Mononuclear cell (primary cell): ENCODE data around the gene HCFC1. TPM values are rescaled to one million over a fixed set of nuclear protein-coding genes. Genes with fewer than 3 reads are reported as not detected.

ENCODE experiments used
- H3K27me3 ChIP-seq: 2 replicates; pipeline ENCODE4 v1.6.0; 2011; ENCODE audit warnings: low read length, control low read depth; ENCODE audit not compliant: insufficient read depth
- H3K4me1 ChIP-seq: 2 replicates; pipeline ENCODE4 v1.5.1; 2011; ENCODE audit warnings: mild to moderate bottlenecking, low read length, control low read depth; ENCODE audit not compliant: insufficient read depth
- H3K4me3 ChIP-seq: 2 replicates; pipeline ENCODE4 v1.5.1; 2011; ENCODE audit warnings: mild to moderate bottlenecking, low read length, moderate library complexity
- H3K9me3 ChIP-seq: 2 replicates; pipeline ENCODE4 v1.5.1; 2011; ENCODE audit warnings: low read depth, mild to moderate bottlenecking, control low read depth, low read length
- total RNA-seq: library from RNA; depleted of rRNA; stranded (reverse); fragments of >200 nt; gene quantifications from one replicate; pipeline ENCODE4 v1.2.3, GENCODE V29; 2012

HCFC1 gene
- total RNA-seq, 1 donor: 26.4 TPM

DNA sequence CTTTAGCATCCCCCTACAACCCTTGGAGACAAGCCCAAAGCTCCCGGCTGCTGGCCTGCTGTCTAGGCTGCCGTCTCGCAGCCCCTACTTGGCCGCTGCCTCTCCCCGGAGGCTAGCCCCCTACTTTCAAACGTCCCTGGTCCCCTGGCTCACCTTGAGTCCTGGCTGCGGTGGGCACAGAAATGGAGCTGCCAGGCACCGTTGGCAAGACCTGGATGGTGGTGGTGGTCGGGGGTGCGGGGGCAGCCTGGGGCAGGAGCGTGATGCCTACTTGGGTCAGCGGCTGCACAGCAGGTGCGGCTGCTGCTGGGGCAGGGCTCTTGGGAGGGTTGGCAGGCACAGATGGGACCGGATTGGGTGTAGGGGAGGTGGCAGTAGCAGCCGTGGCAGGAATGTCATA, 12.0 kb downstream of the HCFC1 start:
- Histone ChIP-seq H3K4me1 (no peaks in the 10 kb centered on the region), H3K4me3 (no peak overlapping the region), H3K9me3 (no peaks in the 10 kb centered on the region), H3K27me3 (no peaks in the 10 kb centered on the region)

GRCh38 chrX:153958605-153959004, 13.0 kb downstream of the HCFC1 start:
- no peaks in the 10 kb centered on the region for H3K27me3 ChIP-seq

GRCh38 chrX:153957224-153957623, 14.4 kb downstream of the HCFC1 start:
- Histone ChIP-seq H3K27me3 (no peaks in the 10 kb centered on the region), H3K4me3 (no peak overlapping the region), H3K9me3 (no peaks in the 10 kb centered on the region), H3K4me1 (no peaks in the 10 kb centered on the region)

More at GRCh38 chrX:153958605-153959004, 13.0 kb downstream of the HCFC1 start:
- H3K9me3 ChIP-seq: no peaks in the 10 kb centered on the region
- no peaks in the 10 kb centered on the region for H3K4me1 ChIP-seq
- H3K4me3 ChIP-seq: no peak overlapping the region

DNA sequence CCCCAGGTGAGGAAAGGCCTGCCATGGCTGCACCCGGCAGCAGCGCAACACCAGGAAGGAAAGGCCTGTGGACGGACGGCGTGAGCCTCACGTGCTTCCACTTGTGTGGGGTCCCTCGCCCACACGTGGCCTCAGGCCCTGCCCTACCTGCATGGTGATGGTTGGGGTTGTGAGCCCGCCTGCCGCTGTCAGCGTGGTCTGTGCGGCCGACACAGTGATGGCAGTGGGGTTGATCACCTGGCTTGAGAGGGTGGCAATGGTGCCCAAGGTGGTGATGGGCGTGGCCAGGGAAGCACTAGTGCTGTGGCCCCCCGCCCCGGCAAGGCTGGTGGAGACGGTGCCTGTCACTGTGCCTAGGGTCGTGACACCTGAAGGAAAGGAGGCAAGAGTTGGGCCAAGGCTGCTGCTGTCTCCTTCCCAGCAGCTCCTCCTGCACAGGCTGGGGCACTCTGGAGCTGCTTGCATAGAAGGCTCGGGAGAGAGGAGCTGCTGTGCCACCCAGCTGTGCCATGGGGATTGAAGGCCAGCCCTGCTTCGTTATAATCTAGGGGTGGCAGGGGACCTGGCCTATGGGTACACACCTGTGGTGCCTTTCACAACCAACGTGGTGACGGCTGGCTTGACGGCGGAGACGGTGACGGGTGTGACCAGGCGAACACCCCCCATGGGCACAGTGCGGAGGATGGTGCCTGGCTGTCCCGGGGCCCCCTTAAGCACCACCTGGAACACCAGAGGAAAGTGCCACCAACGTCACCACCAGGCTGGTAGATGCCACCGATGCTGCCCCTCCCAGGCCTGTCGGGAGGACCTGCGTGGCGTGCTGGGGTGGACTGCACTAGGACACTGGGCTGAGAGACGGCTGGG, 15.3 kb downstream of the HCFC1 start:
- Histone ChIP-seq H3K9me3 (no peaks in the 10 kb centered on the region), H3K27me3 (no peaks in the 10 kb centered on the region), H3K4me1 (no peaks in the 10 kb centered on the region), H3K4me3 (no peak overlapping the region)

DNA sequence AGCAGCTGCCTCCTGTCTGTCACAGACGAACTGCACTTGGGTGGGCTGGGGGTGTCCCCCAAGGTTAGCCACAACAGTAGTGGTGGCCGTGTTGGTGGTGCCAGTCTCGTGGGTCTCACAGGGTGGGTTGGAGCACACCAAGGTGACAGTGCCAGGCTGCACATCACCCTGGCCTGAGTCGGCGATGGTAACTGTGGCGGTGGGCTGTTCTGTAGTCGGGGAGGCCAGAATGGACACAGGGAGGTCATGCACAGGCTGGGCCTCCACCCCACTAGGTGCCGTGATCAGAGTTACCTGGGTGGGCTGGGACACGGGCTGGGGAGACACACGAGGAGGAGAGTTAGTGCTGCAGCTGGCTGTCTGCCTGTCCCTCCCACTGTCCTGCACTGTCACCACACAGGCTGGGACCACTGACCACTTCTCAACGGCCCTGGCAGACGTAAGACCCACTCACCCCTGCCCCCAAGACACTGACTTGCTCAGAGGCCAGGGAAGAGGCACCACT, 16.3 kb downstream of the HCFC1 start:
- Histone ChIP-seq H3K4me3 (no peak overlapping the region), H3K9me3 (no peaks in the 10 kb centered on the region), H3K27me3 (no peaks in the 10 kb centered on the region), H3K4me1 (no peaks in the 10 kb centered on the region)

DNA sequence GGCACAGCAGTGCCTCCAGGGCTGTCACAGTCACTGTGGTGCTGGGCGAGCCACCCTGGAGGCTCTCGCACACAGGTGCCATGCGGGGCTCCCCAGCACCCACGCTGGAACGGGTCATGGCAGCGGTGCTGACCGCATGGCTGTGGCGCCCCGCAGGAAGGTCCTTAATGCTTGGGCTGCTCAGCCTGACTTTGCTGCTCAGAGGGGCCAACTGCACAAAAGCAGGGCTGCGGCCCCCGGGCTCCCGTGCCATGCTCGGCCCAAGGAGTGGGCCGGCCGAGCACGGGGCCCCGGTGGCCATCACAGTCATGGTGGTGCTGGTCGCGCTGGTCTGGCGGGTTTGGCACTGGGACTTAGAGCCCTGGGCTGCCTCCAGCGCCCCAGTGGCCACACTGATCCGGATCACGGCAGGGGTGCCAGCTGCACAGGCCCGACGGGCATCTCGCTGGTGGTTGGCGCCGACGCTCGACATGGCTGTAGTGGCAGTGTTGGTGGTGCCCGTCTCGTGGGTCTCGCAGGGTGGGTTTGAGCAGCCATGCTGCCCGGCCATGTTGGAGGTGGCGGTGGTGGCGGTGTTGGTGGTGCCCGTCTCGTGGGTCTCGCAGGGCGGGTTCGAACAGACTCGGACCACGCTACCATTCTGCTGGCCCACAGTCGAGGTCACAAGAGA, 16.9 kb downstream of the HCFC1 start:
- Histone ChIP-seq H3K4me3 (no peak overlapping the region), H3K27me3 (no peaks in the 10 kb centered on the region), H3K4me1 (no peaks in the 10 kb centered on the region), H3K9me3 (no peaks in the 10 kb centered on the region)

DNA sequence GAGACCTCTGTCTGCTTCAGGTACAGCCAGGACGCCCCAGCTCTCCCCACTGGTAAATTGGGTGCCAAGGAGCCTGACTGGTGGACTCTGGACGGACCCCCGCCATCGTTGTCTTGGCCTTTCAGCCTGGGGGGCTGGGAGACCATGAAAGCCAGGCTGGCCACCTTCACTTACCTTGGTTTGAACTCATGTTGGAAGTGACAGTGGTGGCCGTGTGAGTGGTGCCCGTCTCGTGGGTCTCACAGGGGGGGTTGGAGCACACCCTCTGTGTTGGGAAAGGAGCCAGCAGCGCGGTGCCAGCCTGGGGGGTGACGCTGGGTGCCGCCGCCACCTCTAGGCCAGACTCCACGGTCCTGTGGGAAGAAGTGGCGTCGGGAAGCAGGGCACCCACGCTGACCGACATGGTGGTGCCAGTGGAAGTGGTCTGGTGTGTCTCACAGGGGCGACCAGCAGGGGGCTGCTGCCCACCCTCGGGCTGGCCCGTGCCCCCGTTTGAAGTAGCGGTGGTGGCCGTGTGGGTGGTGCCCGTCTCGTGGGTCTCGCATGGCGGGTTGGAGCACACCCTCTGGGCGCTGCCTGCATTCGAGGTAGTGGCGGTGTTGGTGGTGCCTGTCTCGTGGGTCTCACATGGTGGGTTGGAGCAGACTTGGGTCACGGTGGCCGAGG, 17.6 kb downstream of the HCFC1 start:
- H3K27me3 ChIP-seq: no peaks in the 10 kb centered on the region
- no peaks in the 10 kb centered on the region for H3K9me3 ChIP-seq
- H3K4me1 ChIP-seq: no peaks in the 10 kb centered on the region
- no peak overlapping the region for H3K4me3 ChIP-seq

DNA sequence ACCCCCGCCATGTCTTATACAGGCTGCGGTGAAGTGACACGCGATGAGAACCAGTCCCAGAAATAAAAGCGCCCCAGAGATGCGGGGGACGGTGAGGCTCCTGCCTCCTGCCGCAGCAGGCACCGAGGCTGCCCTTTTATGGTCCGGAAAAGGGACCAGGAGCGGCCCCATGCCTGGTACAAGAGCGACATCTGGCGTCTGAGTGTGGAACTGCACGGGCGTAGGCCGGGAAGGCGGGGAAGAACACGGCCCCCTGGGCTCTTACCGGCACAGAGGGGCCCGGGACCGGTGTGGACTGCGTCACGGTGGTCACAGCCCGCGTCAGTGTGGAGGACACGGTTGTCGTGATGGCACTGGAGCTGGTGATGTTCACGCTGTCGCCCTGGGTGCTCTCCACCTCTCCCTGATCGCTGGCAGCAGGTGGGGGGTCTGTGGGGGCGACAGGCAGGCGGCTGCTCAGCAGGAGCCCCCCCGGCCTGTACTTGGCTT, 18.2 kb downstream of the HCFC1 start:
- H3K27me3 ChIP-seq: no peaks in the 10 kb centered on the region
- H3K4me3 ChIP-seq: no peak overlapping the region
- no peaks in the 10 kb centered on the region for H3K4me1 ChIP-seq

DNA sequence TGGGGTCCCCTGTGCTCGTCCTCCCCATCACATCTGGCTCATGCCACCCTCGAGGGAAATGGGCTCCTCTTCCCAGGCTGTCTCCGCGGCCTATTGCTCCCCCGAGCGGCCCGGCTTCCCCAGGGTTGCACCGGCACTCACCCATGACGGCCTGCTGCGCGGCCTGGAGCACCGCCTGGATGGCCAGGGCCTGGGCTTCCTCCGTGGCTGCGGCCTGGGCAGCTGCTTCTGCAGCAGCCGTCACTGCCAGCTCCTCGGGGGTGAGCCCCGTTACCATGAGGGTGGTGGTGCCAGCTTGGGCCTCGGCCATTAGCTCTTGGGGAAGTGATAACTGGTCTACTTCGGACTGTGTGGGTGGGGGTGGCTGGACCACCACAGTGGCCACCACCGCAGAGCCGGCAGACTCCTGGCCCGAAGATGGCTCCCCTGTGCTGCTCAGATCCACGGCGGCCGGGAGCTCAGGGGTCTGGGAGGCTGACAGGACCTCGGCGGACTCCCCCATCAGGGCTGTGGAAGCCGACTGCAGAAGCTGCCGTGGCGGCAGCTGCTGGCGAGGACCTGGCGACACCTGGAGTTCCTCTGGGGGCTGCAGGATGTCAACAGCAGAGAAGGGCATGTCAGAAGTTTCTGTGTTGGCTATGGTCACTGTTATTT, 19.1 kb downstream of the HCFC1 start:
- peaks cover 5% of the 10 kb centered on the region for H3K4me1 ChIP-seq
- H3K9me3 ChIP-seq: no peaks in the 10 kb centered on the region
- no peak overlapping the region for H3K4me3 ChIP-seq
- H3K27me3 ChIP-seq: no peaks in the 10 kb centered on the region

More for the DNA sequence above, 18.2 kb downstream of the HCFC1 start:
- H3K9me3 ChIP-seq: no peaks in the 10 kb centered on the region

DNA sequence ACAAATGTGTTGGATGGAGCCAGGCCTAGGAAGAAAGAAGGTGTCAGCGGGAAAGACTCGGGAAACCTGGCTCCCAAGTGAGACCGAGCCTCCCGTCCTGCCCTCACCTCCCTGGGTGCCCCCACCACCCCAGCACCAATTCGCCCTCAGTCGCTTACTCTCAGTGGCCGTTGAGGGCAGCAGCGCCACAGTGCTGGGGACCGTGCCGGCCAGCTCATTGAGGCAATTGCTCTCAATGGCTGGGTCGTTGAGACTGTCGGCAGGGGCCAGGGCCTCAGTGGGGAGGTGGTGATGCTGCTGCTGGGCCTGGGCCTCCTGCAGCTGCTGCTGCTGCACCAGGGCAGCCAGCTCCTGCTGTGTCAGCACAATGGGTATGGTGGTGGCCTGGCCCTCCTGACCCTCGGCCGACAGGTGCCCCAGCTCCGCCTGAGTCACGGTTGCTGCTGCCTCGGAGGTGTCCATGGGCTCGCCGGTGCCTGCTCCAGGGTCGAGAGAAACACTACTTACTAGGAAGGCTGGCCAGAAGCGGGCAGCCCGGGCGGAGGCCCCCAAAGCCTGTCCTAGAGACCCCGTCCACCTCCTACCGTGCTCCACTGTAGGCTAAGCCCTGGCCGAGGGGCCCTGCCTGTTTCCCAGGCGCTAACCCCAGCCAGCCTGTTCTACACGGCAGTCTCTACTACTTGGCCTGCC, 19.8 kb downstream of the HCFC1 start:
- no peak overlapping the region for H3K4me3 ChIP-seq
- H3K4me1 ChIP-seq: peaks cover 9% of the 10 kb centered on the region
- no peaks in the 10 kb centered on the region for H3K9me3 ChIP-seq
- no peaks in the 10 kb centered on the region for H3K27me3 ChIP-seq

GRCh38 chrX:153950127-153950526, 21.5 kb downstream of the HCFC1 start:
- Histone ChIP-seq H3K27me3 (no peaks in the 10 kb centered on the region), H3K4me3 (no peak overlapping the region), H3K4me1 (peaks cover 12% of the 10 kb centered on the region), H3K9me3 (no peaks in the 10 kb centered on the region)

- Histone ChIP-seq H3K4me1 (peaks cover 13% of the 10 kb centered on the region), H3K4me3 (no peak overlapping the region), H3K27me3 (no peaks in the 10 kb centered on the region), H3K9me3 (no peaks in the 10 kb centered on the region)
These were observed 22.5 kb downstream of the HCFC1 start for GRCh38 chrX:153948847-153949805.

DNA sequence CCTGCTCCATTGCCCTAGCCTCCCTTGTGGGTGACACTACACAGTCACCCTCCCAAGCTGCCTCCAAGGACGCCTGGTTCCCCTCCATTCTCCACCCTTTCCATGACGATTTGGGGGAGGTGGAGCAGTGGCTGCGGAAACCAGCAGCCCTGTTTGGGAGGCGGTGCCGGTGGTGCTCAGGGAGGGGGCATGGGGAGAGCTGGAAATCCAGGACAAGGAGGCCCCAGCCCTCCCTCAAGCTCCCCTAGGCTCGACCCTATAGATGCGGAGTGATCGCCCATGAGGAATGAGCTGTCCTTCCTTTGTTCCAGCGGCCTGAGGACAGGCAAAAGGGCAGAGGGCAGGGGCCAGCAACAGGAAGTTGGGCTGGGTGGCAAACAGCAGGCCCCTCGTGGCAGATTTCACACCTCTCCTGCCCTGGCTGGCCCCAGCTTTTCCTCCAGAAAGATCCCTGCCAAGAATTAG, 23.6 kb downstream of the HCFC1 start:
- Histone ChIP-seq H3K27me3 (no peaks in the 10 kb centered on the region), H3K4me3 (no peak overlapping the region), H3K9me3 (no peaks in the 10 kb centered on the region), H3K4me1 (peaks cover 24% of the 10 kb centered on the region)
